Measurements from ENCODE around the gene PRUNE2. TPM values are rescaled to one million over a fixed set of nuclear protein-coding genes. Genes with fewer than 3 reads are reported as not detected.

Gene PRUNE2
- total and polyA plus RNA-seq, 2 of the 13 experiments (the other 11 are each of a cell fraction or from before 2014, with no cell fraction given): 0.02 TPM; not detected in 1

DNA sequence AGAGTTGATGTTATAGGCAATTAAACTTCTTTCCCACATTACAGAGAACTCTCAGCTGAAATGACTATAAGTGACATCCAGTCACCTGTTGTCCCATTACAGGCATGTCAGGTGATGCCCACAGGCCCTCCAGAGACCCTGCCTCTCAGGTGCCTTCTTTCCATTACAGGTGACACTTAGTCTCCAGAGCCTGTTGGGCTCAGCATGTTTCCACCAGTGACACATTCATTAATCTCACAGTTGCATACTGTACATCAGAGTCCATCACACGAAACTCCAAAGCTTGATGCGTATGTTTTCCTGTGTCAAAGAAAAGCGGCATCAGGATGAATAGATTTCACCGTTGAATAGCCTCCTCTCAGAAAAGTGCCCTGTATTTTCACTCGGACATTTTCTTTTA lies 14.6 kb downstream of the PRUNE2 start:
- intact Hi-C loops (cut with micrococcal nuclease; ENCODE audit: unreplicated experiment) (no loop called here), in situ Hi-C loops (cut with HindIII; ENCODE audit: extremely low pct_ligation_motif_present, low pct_unique_long_range_greater_than_20kb) (no loop called here)
- Histone ChIP-seq H3K9me3 (ENCODE audit: low read length) (no peaks in the 10 kb centered on the region), H3K4me2 (ENCODE audit: low read depth, low read length) (no peak overlapping the region), H3K79me2 (ENCODE audit: insufficient read depth, low read length) (no peaks in the 10 kb centered on the region), H3K4me3 (replicated peaks in 1 of 3; ENCODE audit: insufficient read depth in 1 of 3, low read depth in 2 of 3, low read length in 3 of 3) (no peak overlapping the region), H3K36me3 (replicated peaks in 1 of 2; ENCODE audit: control insufficient read depth in 1 of 2, insufficient read depth in 2 of 2, low read length in 2 of 2) (no peaks in the 10 kb centered on the region), H4K20me1 (ENCODE audit: insufficient read depth, low read length) (no peaks in the 10 kb centered on the region), H3K4me1 (ENCODE audit: insufficient read depth, low read length) (no peaks in the 10 kb centered on the region), H3K9ac (ENCODE audit: insufficient read depth, low read depth, low read length) (no peak overlapping the region), H3K27ac (ENCODE audit: extremely low read length, insufficient read depth, low read length) (no peak overlapping the region), H2AFZ (ENCODE audit: low read length) (no peak overlapping the region), H3K27me3 (ENCODE audit: control insufficient read depth in 1 of 2, insufficient read depth in 2 of 2, low read length in 2 of 2) (peaks cover 0 to 1% of the 10 kb centered on the region in 2 experiments; a peak in 2 of 5 replicates)
- TF ChIP-seq ARNT2 (CRISPR knock-in tag; IDR thresholded peaks at IDR 0.05; ENCODE audit: low read depth) (no peak), ZNF331 (CRISPR knock-in tag; IDR thresholded peaks at IDR 0.05) (no peak), CHCHD3 (CRISPR knock-in tag; IDR thresholded peaks at IDR 0.05) (no peak), ZNF75D (CRISPR knock-in tag; IDR thresholded peaks at IDR 0.05; ENCODE audit: borderline replicate concordance) (no peak), NR1H2 (CRISPR knock-in tag; IDR thresholded peaks at IDR 0.05; ENCODE audit: borderline replicate concordance, low read depth) (no peak), ZNF33A (CRISPR knock-in tag; IDR thresholded peaks at IDR 0.05; ENCODE audit: borderline replicate concordance) (no peak), ATF7 (IDR thresholded peaks at IDR 0.05) (no peak), ATF7 (CRISPR knock-in tag; IDR thresholded peaks at IDR 0.05) (no peak), ZNF205 (CRISPR knock-in tag; IDR thresholded peaks at IDR 0.05) (no peak), PLRG1 (conservative IDR thresholded peaks at IDR 0.05) (no peak), MYNN (CRISPR knock-in tag; IDR thresholded peaks at IDR 0.05; ENCODE audit: low read depth) (no peak), NFE2L2 (IDR thresholded peaks at IDR 0.05; ENCODE audit: low read length) (no peak), HNF4G (IDR thresholded peaks at IDR 0.05; ENCODE audit: borderline replicate concordance, low read depth, low read length) (no peak), HNF4G (CRISPR knock-in tag; IDR thresholded peaks at IDR 0.05; ENCODE audit: borderline replicate concordance, low read depth) (no peak)
- TF ChIP-seq, protein P1, sequence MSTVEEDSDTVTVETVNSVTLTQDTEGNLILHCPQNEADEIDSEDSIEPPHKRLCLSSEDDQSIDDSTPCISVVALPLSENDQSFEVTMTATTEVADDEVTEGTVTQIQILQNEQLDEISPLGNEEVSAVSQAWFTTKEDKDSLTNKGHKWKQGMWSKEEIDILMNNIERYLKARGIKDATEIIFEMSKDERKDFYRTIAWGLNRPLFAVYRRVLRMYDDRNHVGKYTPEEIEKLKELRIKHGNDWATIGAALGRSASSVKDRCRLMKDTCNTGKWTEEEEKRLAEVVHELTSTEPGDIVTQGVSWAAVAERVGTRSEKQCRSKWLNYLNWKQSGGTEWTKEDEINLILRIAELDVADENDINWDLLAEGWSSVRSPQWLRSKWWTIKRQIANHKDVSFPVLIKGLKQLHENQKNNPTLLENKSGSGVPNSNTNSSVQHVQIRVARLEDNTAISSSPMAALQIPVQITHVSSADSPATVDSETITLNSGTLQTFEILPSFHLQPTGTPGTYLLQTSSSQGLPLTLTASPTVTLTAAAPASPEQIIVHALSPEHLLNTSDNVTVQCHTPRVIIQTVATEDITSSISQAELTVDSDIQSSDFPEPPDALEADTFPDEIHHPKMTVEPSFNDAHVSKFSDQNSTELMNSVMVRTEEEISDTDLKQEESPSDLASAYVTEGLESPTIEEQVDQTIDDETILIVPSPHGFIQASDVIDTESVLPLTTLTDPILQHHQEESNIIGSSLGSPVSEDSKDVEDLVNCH (CRISPR knock-in tag; IDR thresholded peaks at IDR 0.05): no peak
- TF ChIP-seq, protein P2, sequence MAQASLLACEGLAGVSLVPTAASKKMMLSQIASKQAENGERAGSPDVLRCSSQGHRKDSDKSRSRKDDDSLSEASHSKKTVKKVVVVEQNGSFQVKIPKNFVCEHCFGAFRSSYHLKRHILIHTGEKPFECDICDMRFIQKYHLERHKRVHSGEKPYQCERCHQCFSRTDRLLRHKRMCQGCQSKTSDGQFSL (CRISPR knock-in tag; IDR thresholded peaks at IDR 0.05): no peak
- TF ChIP-seq, protein P3, sequence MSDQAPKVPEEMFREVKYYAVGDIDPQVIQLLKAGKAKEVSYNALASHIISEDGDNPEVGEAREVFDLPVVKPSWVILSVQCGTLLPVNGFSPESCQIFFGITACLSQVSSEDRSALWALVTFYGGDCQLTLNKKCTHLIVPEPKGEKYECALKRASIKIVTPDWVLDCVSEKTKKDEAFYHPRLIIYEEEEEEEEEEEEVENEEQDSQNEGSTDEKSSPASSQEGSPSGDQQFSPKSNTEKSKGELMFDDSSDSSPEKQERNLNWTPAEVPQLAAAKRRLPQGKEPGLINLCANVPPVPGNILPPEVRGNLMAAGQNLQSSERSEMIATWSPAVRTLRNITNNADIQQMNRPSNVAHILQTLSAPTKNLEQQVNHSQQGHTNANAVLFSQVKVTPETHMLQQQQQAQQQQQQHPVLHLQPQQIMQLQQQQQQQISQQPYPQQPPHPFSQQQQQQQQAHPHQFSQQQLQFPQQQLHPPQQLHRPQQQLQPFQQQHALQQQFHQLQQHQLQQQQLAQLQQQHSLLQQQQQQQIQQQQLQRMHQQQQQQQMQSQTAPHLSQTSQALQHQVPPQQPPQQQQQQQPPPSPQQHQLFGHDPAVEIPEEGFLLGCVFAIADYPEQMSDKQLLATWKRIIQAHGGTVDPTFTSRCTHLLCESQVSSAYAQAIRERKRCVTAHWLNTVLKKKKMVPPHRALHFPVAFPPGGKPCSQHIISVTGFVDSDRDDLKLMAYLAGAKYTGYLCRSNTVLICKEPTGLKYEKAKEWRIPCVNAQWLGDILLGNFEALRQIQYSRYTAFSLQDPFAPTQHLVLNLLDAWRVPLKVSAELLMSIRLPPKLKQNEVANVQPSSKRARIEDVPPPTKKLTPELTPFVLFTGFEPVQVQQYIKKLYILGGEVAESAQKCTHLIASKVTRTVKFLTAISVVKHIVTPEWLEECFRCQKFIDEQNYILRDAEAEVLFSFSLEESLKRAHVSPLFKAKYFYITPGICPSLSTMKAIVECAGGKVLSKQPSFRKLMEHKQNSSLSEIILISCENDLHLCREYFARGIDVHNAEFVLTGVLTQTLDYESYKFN (CRISPR knock-in tag; conservative IDR thresholded peaks at IDR 0.05): no peak
- TF ChIP-seq, protein P4, sequence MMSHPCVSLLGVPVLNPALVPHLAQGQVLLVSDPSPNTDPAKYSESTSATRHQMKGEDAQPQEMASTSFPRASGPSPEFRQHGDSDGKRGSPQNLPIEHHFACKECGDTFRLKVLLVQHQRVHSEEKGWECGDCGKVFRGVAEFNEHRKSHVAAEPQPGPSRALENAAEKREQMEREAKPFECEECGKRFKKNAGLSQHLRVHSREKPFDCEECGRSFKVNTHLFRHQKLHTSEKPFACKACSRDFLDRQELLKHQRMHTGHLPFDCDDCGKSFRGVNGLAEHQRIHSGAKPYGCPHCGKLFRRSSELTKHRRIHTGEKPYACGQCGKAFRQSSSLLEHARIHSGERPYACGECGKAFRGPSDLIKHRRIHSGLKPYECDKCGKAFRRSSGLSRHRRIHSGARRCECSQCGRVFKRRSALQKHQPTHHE (CRISPR knock-in tag; IDR thresholded peaks at IDR 0.05; ENCODE audit: borderline replicate concordance): no peak
- no peak for DNase-seq (ENCODE audit: low spot score)
- FAIRE-seq: no peak
- WGBS (ENCODE audit: low lambda C conversion rate): 9% methylated on average over 5 of the region's 5 CpGs
- ChIA-PET POLR2A (no interaction called here), CTCF (ENCODE audit: low intra/inter-chr PET ratio, low total read pairs) (no interaction called here)
- no TSS peak for BruUV-seq (replicated peaks)
- ATAC-seq: no peak

Measured in HepG2 (cell line).